ENCODE data around the gene ATXN1L.

GRCh38 chr16:71834291-71834690, 11.5 kb upstream of the ATXN1L start:
- TF ChIP-seq TAF1 (IDR thresholded peaks at IDR 0.05; ENCODE audit: borderline replicate concordance, low read depth, low read length): no peak
- TF ChIP-seq POLR2A (IDR thresholded peaks at IDR 0.05; ENCODE audit: low read depth, low read length): no peak

Measured in GM12892 (cell line).